NOMO-1 treated with DMSO at 0.1 percent for 48 hours (cell line): ENCODE measurements around the gene DLG2.

Experiments used
- DNase-seq: peaks from one replicate; lab custom pipeline; 2025; ENCODE audit not compliant: unreplicated experiment; lab: John Stamatoyannopoulos, UW

DLG2 gene

GRCh38 chr11:84590106-84590505, 1037.0 kb downstream of the DLG2 start:
- DNase-seq: no peak

GRCh38 chr11:84588131-84588829, 1038.9 kb downstream of the DLG2 start:
- no peak for DNase-seq

DNA sequence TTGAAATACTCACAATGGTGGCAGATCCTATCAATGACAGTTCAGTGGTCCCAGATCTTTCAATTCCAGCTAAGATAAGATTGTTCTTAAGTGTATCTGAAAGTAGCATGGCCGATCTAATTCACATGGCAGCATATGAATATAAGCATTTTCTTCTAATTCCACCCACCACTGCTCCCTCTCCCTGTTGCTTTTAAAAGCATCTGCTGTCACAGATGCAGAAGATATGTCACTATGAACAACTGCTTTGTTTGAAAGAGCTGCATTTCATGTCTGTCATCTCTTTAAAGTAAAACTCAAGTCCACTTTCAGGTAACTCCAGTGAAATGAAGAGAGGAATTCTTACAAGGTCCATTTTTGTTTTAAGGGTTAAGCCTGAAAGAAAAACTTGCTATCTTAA, 1044.0 kb downstream of the DLG2 start:
- no peak for DNase-seq

GRCh38 chr11:84581083-84581482, 1046.1 kb downstream of the DLG2 start:
- DNase-seq: no peak

GRCh38 chr11:84580428-84580827, 1046.7 kb downstream of the DLG2 start:
- DNase-seq: no peak

GRCh38 chr11:84573868-84574267, 1053.3 kb downstream of the DLG2 start:
- no peak for DNase-seq

DNA sequence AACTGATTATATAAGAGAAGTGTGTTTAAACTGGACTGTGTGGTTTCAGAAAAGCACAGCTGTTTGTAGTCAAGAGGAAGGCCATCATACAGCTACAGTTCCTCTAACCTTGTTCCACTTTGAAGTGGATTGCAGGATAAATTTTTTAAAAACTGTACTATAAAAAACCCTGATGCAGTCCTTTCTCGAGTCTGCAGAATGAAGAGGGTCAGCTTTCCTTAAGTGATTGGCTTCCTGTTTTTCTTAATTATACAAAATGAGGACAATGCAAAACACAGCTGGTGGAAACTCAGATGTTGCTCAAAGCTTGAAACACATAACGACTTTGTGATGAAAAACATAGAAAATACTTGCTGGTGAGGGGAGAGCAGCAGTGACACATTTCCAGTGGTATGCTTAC, 1060.5 kb downstream of the DLG2 start:
- peak; percentile 10 for DNase-seq

DNA sequence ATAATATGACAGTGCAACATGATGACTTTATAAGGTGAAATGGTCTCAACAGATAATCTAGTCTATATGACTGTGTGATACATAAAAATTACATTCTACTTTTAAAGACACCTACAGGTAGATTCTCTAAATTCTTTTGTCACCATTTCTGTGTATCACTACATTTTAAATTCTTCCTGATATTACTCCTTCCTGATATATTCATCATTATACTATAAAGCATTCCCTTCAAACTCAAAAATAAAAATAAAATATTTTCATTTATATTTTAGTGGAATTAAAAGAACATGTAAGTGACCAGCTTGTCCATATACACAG, 1062.3 kb downstream of the DLG2 start:
- no peak for DNase-seq

DNA sequence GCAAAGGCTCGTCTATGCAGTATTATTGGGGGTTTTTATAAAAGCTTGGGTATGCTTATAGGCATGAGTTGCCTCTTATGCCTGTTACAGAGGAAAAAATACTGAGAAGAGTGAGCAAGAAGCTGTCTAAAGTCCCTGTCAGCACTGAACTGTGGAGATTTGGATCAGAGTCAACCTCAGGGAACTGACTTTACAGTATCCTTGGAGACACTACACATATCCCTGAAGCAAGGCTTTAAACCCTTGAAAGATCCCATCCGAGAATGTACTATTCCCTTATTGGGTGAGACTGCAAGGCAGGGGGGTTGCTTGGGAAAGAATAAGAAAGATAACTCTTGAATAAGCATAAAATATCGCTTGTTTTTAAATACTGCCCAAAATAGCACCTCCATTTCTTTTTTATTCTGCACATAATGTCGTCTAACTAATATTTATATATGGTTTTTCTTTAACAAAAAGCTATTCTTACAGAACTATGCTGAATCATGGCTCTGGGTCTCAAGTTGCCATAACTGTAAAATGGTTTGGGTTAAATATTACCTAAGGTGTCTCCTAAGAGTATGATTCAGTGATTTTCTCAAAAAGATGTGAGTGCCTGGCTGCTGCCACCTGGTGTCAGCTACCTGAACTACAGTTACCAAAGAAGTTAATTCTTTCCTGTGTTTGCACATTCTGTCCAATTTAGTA, 1062.8 kb downstream of the DLG2 start:
- DNase-seq: peak; percentile 24

GRCh38 chr11:84563356-84563755, 1063.8 kb downstream of the DLG2 start:
- no peak for DNase-seq

DNA sequence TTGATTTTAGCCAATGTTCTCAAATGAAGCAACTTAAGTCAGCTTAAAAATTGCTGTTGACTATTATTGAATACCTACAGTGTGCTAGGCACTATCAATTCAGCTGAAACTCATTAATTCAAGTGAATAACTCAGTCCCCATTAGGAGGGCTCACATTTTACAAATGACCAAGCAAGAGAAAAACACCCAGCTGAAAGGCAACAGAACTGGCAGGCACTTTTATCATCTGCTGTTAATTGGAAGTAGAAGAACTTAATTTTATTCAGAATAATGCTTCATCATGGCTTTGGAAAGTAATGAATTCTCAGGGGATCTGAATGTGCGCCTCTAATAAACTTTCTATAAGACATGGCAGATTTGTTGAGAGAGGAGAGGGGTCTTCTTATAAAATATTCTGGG, 1066.9 kb downstream of the DLG2 start:
- no peak for DNase-seq

- peak; percentile 47 for DNase-seq
Observed at GRCh38 chr11:84558085-84558905, 1068.8 kb downstream of the DLG2 start.

DNA sequence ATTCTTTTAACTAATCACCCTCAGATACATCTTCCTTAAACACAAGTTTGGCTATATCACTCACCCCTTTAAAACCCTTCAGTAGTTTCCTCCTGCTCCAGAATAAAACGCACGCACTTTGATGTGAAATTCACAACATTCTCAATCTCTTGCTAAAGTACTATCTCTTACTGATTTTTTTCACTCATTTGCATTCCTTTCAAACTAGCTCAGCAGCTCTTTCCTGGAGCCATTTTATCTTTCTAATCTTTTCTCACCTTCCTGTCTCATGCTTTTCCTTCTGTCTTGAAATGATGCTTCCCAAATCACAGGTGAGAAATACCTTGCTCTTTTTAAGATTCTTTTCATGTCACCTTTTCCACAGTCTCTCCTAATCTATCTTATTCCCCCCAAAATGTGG, 1074.4 kb downstream of the DLG2 start:
- DNase-seq: no peak

DNA sequence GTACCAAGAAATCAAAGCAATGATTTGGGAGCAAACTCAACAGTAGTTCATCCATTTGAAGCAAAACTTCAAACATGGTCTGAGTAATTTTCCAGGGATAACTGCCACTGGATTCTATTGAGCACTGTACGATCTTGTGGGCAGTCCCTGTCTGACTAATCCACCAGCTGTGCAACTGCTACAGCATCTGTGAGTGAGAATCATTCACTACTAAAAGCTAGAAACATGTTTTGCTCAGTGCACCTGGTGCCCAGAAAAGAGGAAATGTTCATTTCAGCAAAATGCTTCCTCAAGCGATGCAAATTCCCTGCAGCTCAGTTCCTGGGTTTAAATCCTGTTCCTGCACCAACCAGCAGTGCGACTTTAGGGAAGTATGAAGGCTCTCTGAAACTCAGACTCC, 1077.9 kb downstream of the DLG2 start:
- DNase-seq: no peak

GRCh38 chr11:84544566-84544965, 1082.6 kb downstream of the DLG2 start:
- no peak for DNase-seq

DNA sequence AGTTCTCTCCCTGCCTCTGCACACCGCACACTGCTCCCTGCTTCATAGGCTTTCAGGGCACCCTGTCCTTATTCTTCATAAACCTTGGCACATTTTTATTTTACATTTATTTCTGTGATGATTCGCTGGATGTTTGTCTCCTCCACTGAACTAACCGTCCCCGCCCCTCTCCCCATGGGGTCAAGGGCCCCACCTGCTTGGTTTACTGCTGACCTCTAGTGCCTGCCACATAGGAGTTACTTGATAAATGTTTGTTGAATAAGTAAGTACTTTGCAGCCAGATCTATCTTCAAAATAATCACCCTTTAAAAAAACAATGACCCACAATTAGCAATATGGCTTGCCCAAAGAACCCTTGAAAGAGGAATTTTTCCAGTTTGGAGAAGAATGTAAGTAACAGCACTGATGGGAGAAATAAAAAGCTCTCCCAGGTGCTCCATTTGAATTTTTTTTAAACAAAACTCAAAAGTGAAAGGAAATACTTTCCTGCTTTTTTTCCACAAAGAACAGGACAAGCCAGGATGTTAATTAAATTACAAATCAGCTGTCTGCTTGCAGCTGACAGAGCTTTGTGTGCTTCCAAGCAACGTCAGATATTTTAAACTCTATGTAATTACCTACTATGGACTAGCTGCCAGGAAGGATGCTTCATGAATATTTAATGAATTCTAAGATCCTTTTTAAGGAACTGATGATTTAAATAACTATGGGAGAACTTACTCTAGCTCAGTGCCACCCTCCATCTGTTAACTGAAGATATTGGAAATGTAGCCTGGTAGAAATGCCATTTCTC, 1083.6 kb downstream of the DLG2 start:
- no peak for DNase-seq

GRCh38 chr11:84541731-84542340, 1085.3 kb downstream of the DLG2 start:
- no peak for DNase-seq

DNA sequence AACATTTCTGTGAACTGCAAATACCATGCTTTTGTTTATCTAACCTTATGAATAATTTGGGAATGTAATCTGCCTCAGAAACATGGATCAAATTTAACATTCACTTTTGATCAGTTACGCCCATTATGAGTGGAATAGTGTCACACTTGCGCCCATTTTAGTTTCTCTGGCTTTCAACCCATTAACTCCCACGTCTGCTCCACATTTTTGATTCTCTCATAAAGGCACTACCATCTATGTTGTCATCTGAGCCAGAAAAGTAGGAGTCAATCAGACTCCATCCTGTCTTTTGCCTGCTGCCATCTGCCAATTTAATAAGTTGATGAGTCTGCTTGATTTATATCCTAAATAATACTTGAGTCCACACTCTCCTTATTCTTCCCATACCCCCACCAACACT, 1090.7 kb downstream of the DLG2 start:
- DNase-seq: no peak

DNA sequence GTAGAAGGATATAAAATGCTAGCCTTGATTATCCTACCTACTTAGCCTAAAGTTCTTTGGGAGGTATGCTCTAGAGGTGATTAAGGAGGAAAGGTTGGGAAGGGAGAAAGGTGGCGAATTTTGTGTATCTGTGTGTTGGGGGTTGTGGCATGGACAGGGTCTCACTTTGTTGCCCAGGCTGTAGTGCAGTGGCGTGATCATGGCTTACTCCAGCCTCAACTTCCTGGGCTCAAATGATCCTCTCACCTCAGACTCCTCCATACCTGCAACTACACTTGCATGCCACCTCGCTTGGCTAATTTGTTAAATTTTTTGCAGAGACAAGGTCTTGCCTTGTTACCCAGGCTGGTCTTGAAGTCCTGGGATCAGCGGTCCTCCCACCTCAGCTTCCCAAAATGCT, 1094.8 kb downstream of the DLG2 start:
- DNase-seq: no peak

DNA sequence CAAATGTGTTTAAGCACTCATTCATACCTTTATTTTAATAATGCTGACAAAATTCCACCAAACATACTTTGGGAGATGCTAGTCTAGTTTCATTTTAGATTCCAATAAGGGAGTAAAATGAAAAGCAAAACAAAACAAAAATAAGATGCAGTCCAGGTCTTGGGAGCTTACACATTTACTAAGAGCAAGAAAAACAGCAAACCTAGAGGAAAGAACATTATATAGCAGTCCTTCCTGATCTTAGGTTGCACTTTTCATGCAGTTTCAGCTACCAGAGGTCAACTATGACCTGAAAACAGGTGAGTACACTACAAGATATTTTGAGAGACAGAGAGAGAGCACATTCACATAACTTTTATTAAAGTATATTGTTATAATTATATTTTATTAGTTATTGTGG, 1100.9 kb downstream of the DLG2 start:
- DNase-seq: no peak
